ENCODE data around the gene POLR1G.

- TF ChIP-seq POLR2A (IDR thresholded peaks at IDR 0.05) (no peak), CTCF (IDR thresholded peaks at IDR 0.05 in 8 of 11, conservative IDR thresholded peaks at IDR 0.05 in 3 of 11) (no peak), POLR2AphosphoS5 (IDR thresholded peaks at IDR 0.05) (no peak)
Observed at GRCh38 chr19:45391871-45392665, 14.4 kb upstream of the POLR1G start.

All from spleen (tissue), 7 donors.